ENCODE measurements around the gene RNASEL.

- TF ChIP-seq CTCF (IDR thresholded peaks at IDR 0.05) = no peak
- TF ChIP-seq POLR2A (IDR thresholded peaks at IDR 0.05) = no peak
Measured at GRCh38 chr1:182525342-182525741, 63.7 kb downstream of the RNASEL start.
